ENCODE data around the gene ZNF433.

ZNF433 gene

DNA sequence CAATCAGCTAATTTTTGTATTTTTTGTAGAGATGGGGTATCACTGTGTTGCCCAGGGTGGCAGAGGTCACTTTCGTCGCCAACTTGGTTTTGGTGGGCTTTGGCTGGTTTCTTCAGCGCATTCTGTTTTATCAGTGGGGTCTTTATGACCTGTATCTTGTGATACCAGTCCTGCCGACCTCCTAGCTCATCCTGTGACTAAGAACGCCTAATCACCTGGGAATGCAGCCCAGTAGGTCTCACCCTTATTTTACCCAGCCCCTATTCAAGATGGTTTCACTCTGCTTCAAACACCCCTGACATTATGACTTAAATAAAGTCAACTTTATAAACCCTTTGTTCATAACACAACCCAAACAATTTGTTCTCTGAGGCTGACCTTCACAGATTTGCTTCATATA is 20.3 kb upstream of the ZNF433 start:
- no peak overlapping the region for H3K4me3 ChIP-seq (ENCODE audit: low read depth, low read length)
- no peaks in the 10 kb centered on the region for H3K36me3 ChIP-seq (replicated peaks)
- H3K27ac ChIP-seq, result no peak overlapping the region
- DNase-seq, result no peak
- TF ChIP-seq, protein P1, sequence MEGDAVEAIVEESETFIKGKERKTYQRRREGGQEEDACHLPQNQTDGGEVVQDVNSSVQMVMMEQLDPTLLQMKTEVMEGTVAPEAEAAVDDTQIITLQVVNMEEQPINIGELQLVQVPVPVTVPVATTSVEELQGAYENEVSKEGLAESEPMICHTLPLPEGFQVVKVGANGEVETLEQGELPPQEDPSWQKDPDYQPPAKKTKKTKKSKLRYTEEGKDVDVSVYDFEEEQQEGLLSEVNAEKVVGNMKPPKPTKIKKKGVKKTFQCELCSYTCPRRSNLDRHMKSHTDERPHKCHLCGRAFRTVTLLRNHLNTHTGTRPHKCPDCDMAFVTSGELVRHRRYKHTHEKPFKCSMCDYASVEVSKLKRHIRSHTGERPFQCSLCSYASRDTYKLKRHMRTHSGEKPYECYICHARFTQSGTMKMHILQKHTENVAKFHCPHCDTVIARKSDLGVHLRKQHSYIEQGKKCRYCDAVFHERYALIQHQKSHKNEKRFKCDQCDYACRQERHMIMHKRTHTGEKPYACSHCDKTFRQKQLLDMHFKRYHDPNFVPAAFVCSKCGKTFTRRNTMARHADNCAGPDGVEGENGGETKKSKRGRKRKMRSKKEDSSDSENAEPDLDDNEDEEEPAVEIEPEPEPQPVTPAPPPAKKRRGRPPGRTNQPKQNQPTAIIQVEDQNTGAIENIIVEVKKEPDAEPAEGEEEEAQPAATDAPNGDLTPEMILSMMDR (IDR thresholded peaks at IDR 0.05; ENCODE audit: low read depth, low read length, missing control alignments), result no peak
- H3K27me3 ChIP-seq (replicated peaks), result no peaks in the 10 kb centered on the region
- in situ Hi-C loops (cut with HindIII; ENCODE audit: low pct_ligation_motif_present, low sequenced_read_pairs), result no loop called here

DNA sequence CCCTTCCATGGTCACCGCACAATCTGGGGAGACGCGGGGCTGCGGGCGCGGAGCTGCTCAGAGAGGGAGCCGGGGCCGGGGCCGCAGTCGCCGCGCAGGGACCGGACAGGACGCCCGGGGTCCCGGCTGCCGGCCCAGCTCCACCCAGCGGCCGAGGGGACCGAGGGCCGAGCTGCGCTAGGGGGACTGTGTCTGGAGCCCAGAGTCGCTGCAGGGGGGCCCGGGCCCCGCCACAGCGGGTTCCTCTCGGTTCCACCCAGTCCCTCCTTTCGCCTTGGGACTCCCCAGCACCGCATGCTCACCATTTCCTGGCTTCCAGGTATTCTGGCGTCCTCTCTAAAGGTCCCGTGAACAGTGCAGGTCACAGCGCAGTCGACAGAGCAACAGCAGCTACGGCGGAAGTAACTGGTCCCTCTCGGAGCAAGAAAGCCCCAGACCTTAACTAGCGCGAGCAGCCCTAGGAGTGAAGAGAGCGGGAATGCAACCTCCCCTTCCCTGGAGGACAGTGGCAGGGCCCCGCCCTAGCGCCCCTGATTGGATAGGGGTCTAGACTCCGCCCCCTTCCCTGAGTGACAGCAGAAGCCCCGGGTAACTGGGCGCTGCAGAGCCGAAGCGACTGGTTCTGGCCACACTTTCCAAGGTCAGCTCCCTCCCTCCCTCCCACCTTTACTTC is 17.2 kb upstream of the ZNF433 start, which contains the start of gene ZNF878:
TSS of gene ZNF878 (minus strand) at position 465 of the 673 bp plus-strand sequence. CDS start at position 305, 160 bp downstream.
- TF ChIP-seq, protein P1 (IDR thresholded peaks at IDR 0.05; ENCODE audit: low read depth, low read length, missing control alignments), result no peak
- H3K4me3 ChIP-seq (ENCODE audit: low read depth, low read length), result peak within 1 kb of the TSS; percentile 61
- in situ Hi-C loops (cut with HindIII; ENCODE audit: low pct_ligation_motif_present, low sequenced_read_pairs), result no loop called here
- no peaks in the 10 kb centered on the region for H3K36me3 ChIP-seq (replicated peaks)
- no peaks in the 10 kb centered on the region for H3K27me3 ChIP-seq (replicated peaks)
- no peak within 1 kb of the TSS for H3K27ac ChIP-seq
- peak; percentile 81 for DNase-seq

DNA sequence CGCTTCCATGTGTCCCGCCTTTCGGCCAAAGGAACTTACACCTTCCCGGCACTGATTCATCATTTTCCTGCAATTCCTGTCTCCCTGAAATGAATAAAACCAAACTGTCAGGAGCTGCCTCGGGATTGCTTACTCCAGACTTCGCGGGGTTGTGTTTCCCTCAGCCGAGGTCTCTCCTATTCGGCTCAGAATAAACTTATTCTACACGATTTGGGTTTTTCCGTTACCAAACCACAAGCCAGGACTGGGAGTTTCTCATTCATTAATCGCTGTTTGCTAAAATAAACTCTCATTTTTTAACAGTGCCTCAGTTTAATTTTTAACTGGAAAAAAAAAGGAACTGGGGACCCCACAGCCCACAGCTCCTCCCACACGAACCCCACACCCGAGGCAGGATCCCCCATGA is 16.6 kb upstream of the ZNF433 start:
- Histone ChIP-seq H3K27me3 (replicated peaks) (no peaks in the 10 kb centered on the region), H3K36me3 (replicated peaks) (no peaks in the 10 kb centered on the region), H3K4me3 (ENCODE audit: low read depth, low read length) (peak overlapping the region; percentile 61), H3K27ac (no peak overlapping the region)
- DNase-seq, result no peak
- in situ Hi-C loops (cut with HindIII; ENCODE audit: low pct_ligation_motif_present, low sequenced_read_pairs), result no loop called here
- TF ChIP-seq, protein P1 (IDR thresholded peaks at IDR 0.05; ENCODE audit: low read depth, low read length, missing control alignments), result no peak

DNA sequence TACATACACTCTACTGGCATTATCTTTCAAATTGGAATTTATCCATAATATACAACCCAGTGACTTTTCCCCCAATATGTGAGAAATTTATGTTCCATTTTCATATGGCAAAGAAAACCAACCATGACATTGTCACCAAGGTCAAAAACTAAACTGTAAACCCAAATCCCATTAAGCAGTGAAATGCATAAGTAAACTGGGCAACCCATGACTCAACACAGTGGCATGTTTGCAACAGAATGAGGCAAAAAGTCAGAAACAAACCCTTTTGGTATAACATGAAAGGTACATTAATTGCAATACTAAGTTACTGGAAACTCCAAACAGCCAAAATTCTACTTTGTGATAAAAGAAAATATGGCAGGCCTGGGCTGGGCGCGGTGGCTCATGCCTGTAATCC is 12.4 kb upstream of the ZNF433 start:
- Histone ChIP-seq H3K27ac (no peak overlapping the region), H3K4me3 (ENCODE audit: low read depth, low read length) (no peak overlapping the region), H3K36me3 (replicated peaks) (no peaks in the 10 kb centered on the region), H3K27me3 (replicated peaks) (no peaks in the 10 kb centered on the region)
- no peak for DNase-seq
- in situ Hi-C loops (cut with HindIII; ENCODE audit: low pct_ligation_motif_present, low sequenced_read_pairs), result no loop called here
- TF ChIP-seq, protein P1 (IDR thresholded peaks at IDR 0.05; ENCODE audit: low read depth, low read length, missing control alignments), result no peak

DNA sequence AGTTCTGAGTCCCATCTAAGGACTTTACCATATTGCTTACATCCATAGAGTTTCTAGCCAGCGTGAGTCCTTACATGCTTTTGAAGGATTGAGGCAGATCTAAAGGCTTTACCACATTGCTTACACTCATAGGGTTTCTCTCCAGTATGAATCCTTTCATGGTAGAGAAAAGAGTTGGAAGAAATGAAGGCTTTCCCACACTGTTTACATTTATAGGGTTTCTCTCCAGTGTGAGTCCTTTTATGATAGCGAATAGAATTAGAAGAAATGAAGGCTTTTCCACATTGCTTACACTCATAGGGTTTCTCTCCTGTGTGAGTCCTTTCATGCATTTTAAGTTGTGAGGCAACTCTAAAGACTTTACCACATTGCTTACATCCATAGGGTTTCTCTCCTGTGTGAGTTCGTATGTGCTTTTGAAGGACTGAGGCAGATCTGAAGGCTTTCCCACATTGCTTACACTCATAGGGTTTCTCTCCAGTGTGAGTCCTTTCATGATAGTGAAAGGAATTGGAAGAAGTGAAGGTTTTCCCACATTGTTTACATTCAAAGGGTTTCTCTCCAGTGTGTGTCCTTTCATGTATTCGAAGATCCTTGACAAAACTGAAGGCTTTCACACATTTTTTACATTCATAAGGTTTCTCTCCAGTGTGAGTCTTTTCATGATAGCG is 8.4 kb upstream of the ZNF433 start:
- no peak overlapping the region for H3K4me3 ChIP-seq (ENCODE audit: low read depth, low read length)

More for the DNA sequence above, 8.4 kb upstream of the ZNF433 start:
- Histone ChIP-seq H3K27me3 (replicated peaks) (no peaks in the 10 kb centered on the region), H3K36me3 (replicated peaks) (no peaks in the 10 kb centered on the region), H3K27ac (no peak overlapping the region)
- in situ Hi-C loops (cut with HindIII; ENCODE audit: low pct_ligation_motif_present, low sequenced_read_pairs), result no loop called here
- DNase-seq, result no peak
- TF ChIP-seq, protein P1 (IDR thresholded peaks at IDR 0.05; ENCODE audit: low read depth, low read length, missing control alignments), result no peak

Measured in brain microvascular endothelial cell (primary cell).